ENCODE results near the gene ANTXR1.

ANTXR1 gene

DNA sequence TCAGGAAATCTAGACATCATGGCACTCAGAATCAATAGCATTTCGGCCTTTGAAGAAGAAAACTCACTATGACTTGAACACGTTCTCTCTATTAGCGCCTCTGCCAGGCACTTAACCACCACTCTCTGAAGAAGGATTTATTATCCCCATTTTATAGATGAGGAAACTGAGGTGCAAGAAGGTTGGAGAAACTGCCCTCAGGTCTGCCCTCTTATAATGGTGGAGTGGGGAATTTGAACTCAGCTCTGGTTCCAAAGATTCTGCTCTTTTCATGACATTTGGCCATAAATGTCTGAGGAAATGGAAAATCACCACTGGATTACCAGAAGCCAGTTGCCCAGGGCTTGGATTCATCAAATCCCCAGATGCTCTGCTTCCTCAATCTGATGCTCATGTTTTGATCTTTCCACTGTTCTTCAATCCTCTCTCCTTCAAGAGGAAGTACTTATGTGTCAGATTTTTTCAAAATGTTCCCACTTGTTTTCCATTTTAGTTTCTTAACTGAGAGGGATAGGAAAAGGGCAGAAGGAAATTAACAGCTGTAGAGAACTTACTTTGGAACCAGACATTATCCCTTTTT is 68.1 kb downstream of the ANTXR1 start:
- no peak overlapping the region for H3K9ac ChIP-seq (ENCODE audit: low read length)
- H3K36me3 ChIP-seq (ENCODE audit: control insufficient read depth, low read depth, low read length), result peaks cover 23% of the 10 kb centered on the region
- no peak overlapping the region for H3K4me3 ChIP-seq (ENCODE audit: low read length)
- H3K9me3 ChIP-seq (ENCODE audit: control insufficient read depth, low read depth, low read length), result no peaks in the 10 kb centered on the region
- peaks cover 6% of the 10 kb centered on the region for H3K4me1 ChIP-seq (ENCODE audit: control insufficient read depth, low read depth, low read length)
- no peaks in the 10 kb centered on the region for H3K27me3 ChIP-seq (ENCODE audit: control insufficient read depth, insufficient read depth, low read length)
- no peak overlapping the region for H3K27ac ChIP-seq (ENCODE audit: low read length)

DNA sequence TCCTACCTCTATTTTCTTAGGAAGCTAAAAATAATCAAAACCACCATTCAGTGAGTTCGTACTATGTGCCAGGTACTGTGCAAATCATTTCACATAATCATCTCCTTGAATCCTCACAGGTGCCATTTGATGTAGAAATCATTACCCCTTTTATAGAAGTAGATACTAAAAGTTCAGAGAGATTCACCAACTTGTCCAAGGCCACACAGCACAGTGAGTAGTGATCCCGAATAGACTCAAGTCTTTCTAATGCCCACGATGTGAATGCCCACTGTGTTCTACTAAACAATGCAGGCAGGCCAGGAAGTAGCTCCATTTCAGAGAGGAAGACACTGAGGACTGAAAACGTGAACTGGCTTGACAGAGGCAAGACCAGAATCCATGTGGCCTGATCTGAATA is 68.8 kb downstream of the ANTXR1 start:
- H3K27me3 ChIP-seq (ENCODE audit: control insufficient read depth, insufficient read depth, low read length), result no peaks in the 10 kb centered on the region
- H3K9me3 ChIP-seq (ENCODE audit: control insufficient read depth, low read depth, low read length), result no peaks in the 10 kb centered on the region
- no peak overlapping the region for H3K9ac ChIP-seq (ENCODE audit: low read length)
- H3K27ac ChIP-seq (ENCODE audit: low read length), result no peak overlapping the region
- peaks cover 17% of the 10 kb centered on the region for H3K36me3 ChIP-seq (ENCODE audit: control insufficient read depth, low read depth, low read length)
- peaks cover 6% of the 10 kb centered on the region for H3K4me1 ChIP-seq (ENCODE audit: control insufficient read depth, low read depth, low read length)
- H3K4me3 ChIP-seq (ENCODE audit: low read length), result no peak overlapping the region

DNA sequence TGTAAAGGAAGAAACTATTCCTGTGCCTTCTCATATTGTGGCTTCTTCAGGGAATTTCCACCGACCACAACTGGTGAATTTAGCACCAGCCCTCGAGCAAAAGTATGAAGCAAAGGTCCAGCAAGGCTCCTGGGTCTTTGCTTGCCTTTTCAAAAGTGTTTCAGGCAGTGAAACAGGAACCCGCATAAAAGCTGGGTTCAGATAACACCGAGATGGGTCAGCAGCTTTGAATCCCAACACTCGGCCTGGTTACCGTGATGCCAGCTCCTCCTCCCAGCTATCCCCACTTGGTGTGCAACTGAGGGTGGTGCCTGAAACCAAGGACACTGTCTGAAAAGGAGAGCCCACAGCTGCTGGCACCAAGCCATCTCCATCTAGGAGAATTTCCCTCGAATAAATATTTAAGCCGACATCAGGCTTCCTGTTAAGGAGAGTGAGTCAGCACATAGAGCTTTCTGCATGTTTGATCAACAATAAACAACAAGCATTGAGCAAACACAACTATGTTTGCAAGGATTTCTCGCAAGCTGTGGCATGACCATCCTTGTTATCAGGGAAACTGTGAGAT is 69.5 kb downstream of the ANTXR1 start:
- no peak overlapping the region for H3K27ac ChIP-seq (ENCODE audit: low read length)

DNA sequence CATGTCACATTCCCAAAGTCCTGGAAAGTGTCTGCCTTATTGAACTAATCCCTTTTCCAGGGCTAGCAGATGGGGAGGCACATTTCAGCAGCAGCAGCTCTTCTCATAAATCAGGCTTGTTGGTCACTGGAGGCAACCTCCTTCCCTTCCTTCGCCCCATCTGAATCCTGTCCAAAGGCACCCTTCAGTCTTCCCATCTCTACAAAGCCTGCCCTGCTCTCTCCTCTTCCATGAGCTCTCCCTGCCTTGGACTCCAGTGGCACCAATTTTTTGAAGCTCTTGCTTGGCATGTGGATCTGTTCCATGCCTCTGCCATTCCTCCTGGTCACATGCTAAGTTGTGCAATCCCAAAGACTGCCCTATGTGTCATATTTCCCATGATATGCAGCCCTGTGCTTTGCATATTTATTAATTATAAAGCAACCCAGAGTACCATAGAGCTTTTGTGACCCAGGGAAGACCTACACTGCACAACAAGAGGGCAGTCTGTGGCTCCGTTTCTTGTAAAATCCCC is 70.3 kb downstream of the ANTXR1 start:
- Histone ChIP-seq H3K4me3 (ENCODE audit: low read length) (no peak overlapping the region), H3K4me1 (ENCODE audit: control insufficient read depth, low read depth, low read length) (no peaks in the 10 kb centered on the region), H3K27ac (ENCODE audit: low read length) (no peak overlapping the region), H3K27me3 (ENCODE audit: control insufficient read depth, insufficient read depth, low read length) (no peaks in the 10 kb centered on the region), H3K36me3 (ENCODE audit: control insufficient read depth, low read depth, low read length) (peaks cover 11% of the 10 kb centered on the region), H3K9me3 (ENCODE audit: control insufficient read depth, low read depth, low read length) (no peaks in the 10 kb centered on the region), H3K9ac (ENCODE audit: low read length) (no peak overlapping the region)

More for the DNA sequence above, 69.5 kb downstream of the ANTXR1 start:
- Histone ChIP-seq H3K9me3 (ENCODE audit: control insufficient read depth, low read depth, low read length) (no peaks in the 10 kb centered on the region), H3K4me1 (ENCODE audit: control insufficient read depth, low read depth, low read length) (peaks cover 3% of the 10 kb centered on the region), H3K36me3 (ENCODE audit: control insufficient read depth, low read depth, low read length) (peaks cover 15% of the 10 kb centered on the region), H3K4me3 (ENCODE audit: low read length) (no peak overlapping the region), H3K9ac (ENCODE audit: low read length) (no peak overlapping the region), H3K27me3 (ENCODE audit: control insufficient read depth, insufficient read depth, low read length) (no peaks in the 10 kb centered on the region)

DNA sequence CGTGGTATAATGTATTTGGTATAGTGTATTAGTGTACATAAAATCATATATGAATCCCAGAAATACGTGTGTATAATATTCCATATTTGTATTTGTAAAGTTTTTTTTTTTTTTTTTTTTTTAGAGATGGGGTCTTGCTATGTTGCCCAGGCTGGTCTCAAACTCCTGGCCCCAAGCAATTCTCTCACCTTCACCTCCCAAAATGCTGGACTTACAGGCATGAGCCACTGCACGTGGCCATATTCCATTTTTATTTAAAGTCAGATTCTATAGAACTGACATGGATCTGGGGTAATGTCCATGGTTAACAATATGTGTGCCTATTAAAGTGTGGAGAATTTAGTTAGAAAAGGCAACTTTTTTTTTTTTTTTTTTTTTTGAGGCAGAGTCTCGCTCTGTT is 71.5 kb downstream of the ANTXR1 start:
- Histone ChIP-seq H3K9ac (ENCODE audit: low read length) (no peak overlapping the region), H3K4me3 (ENCODE audit: low read length) (no peak overlapping the region), H3K9me3 (ENCODE audit: control insufficient read depth, low read depth, low read length) (no peaks in the 10 kb centered on the region), H3K27me3 (ENCODE audit: control insufficient read depth, insufficient read depth, low read length) (no peaks in the 10 kb centered on the region), H3K27ac (ENCODE audit: low read length) (no peak overlapping the region), H3K36me3 (ENCODE audit: control insufficient read depth, low read depth, low read length) (peaks cover 8% of the 10 kb centered on the region), H3K4me1 (ENCODE audit: control insufficient read depth, low read depth, low read length) (no peaks in the 10 kb centered on the region)

DNA sequence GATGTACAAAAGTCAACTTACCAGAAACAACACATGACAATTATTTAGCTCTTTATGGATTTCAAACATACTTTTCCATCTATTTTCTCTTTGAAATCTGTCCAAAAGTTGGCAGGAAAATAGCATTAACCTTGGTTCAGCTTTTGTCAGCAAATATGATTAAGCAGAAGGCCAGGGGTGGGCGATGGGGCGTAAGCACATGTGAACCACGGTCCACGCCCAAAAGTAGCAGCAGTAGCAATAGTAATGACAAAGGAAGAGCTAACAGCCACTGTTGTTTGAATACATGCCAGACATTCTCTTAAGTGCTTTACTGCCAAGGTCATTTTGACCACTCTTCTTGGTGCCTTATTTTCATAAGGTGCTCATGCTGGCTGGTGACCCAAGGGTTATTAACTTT is 73.5 kb downstream of the ANTXR1 start:
- no peak overlapping the region for H3K4me3 ChIP-seq (ENCODE audit: low read length)
- H3K4me1 ChIP-seq (ENCODE audit: control insufficient read depth, low read depth, low read length), result no peaks in the 10 kb centered on the region
- H3K9me3 ChIP-seq (ENCODE audit: control insufficient read depth, low read depth, low read length), result no peaks in the 10 kb centered on the region
- peaks cover 14% of the 10 kb centered on the region for H3K36me3 ChIP-seq (ENCODE audit: control insufficient read depth, low read depth, low read length)
- H3K27ac ChIP-seq (ENCODE audit: low read length), result no peak overlapping the region
- no peak overlapping the region for H3K9ac ChIP-seq (ENCODE audit: low read length)
- H3K27me3 ChIP-seq (ENCODE audit: control insufficient read depth, insufficient read depth, low read length), result no peaks in the 10 kb centered on the region

DNA sequence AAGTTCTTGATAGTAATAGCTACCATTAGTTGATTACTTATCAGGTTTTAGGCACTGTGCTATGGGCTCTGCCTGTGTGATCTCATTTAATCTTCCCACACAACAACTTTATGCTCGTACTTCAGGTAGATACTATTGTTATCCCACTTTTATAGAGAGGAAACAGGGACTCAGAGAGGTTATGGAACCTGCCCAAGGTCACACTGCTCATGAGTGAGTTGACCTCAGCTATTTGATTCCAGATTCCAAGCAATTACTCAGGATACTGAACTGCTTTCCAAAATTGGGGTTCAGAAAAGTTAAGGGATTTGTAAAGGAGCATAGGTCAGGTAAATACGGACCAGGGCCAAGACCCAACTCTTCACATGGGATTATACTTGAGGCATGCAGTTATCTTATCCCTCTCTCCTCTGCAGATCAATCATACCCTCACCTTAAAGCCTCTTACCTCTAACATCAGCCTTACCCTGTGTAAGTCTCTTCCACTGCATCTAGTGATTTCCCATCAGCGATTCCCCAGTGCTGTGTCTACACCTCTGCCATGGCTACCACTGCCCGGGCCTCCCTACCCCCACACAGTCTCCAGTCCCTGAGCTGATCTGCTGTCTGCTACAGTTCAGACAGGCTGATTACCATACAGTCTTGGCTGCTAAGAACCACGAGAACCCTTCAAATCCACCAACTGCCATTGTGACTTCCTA is 74.4 kb downstream of the ANTXR1 start:
- H3K4me3 ChIP-seq (ENCODE audit: low read length), result no peak overlapping the region
- no peaks in the 10 kb centered on the region for H3K27me3 ChIP-seq (ENCODE audit: control insufficient read depth, insufficient read depth, low read length)
- no peak overlapping the region for H3K27ac ChIP-seq (ENCODE audit: low read length)
- no peaks in the 10 kb centered on the region for H3K9me3 ChIP-seq (ENCODE audit: control insufficient read depth, low read depth, low read length)
- peaks cover 12% of the 10 kb centered on the region for H3K36me3 ChIP-seq (ENCODE audit: control insufficient read depth, low read depth, low read length)
- no peaks in the 10 kb centered on the region for H3K4me1 ChIP-seq (ENCODE audit: control insufficient read depth, low read depth, low read length)
- H3K9ac ChIP-seq (ENCODE audit: low read length), result no peak overlapping the region

DNA sequence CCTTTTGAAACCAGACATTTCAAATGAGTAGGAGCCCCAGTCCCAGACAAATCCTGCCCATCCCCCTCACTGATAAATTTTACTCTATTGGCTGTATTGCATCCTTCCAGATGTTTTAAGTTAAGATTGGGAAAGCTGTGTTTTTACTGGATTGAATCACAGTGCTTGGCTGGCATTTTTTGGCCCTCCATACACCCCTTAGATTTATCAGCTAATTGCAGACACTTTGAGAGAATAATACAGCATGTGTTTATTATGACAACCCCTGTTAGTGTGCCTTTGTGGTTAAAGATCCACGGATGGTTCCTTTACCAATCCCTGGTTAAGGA is 74.9 kb downstream of the ANTXR1 start:
- Histone ChIP-seq H3K27ac (ENCODE audit: low read length) (no peak overlapping the region), H3K27me3 (ENCODE audit: control insufficient read depth, insufficient read depth, low read length) (no peaks in the 10 kb centered on the region), H3K9ac (ENCODE audit: low read length) (no peak overlapping the region), H3K36me3 (ENCODE audit: control insufficient read depth, low read depth, low read length) (peaks cover 12% of the 10 kb centered on the region), H3K4me3 (ENCODE audit: low read length) (no peak overlapping the region), H3K9me3 (ENCODE audit: control insufficient read depth, low read depth, low read length) (no peaks in the 10 kb centered on the region), H3K4me1 (ENCODE audit: control insufficient read depth, low read depth, low read length) (no peaks in the 10 kb centered on the region)

DNA sequence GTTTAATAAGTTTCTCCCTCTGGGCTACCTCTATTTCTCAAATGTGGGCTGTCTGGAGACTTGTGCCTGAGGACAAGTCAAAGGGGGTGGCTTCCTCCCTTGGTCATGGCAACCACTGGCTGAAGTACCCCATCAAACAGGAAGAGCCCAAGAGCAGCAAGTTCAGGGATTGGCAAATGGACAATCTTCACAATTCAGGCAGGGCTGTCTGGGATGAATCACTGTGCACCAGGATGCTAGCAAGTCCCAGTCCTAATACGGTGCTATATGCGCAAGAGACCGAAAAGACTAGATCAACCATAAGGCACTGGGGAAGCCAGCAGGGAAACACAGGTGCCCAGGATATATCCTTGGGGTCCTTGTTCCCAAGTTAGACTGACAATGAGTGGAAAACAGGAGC is 75.5 kb downstream of the ANTXR1 start:
- H3K4me1 ChIP-seq (ENCODE audit: control insufficient read depth, low read depth, low read length), result no peaks in the 10 kb centered on the region
- no peak overlapping the region for H3K9ac ChIP-seq (ENCODE audit: low read length)
- no peaks in the 10 kb centered on the region for H3K9me3 ChIP-seq (ENCODE audit: control insufficient read depth, low read depth, low read length)
- H3K36me3 ChIP-seq (ENCODE audit: control insufficient read depth, low read depth, low read length), result peaks cover 17% of the 10 kb centered on the region
- H3K27ac ChIP-seq (ENCODE audit: low read length), result no peak overlapping the region
- H3K4me3 ChIP-seq (ENCODE audit: low read length), result no peak overlapping the region
- no peaks in the 10 kb centered on the region for H3K27me3 ChIP-seq (ENCODE audit: control insufficient read depth, insufficient read depth, low read length)

DNA sequence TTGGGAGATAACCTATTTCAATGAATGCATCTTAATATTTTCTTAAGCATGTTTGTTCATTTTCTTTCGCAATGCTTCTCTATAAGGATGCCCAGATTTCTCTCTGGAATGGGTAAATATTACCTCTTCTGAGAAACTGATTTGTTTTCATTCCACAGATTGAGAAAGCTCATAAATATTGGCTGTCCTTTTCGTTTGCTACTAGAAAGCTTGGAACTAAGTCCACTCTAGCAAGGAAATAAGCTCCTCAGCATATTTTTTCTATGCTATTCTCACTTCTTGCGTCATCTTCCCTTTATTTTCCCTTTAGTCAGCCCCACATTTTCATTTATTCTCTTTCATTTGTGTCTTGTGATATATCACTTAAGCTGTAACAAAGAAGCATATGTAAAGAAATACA is 76.3 kb downstream of the ANTXR1 start:
- Histone ChIP-seq H3K9me3 (ENCODE audit: control insufficient read depth, low read depth, low read length) (no peaks in the 10 kb centered on the region), H3K4me3 (ENCODE audit: low read length) (no peak overlapping the region), H3K27ac (ENCODE audit: low read length) (no peak overlapping the region), H3K36me3 (ENCODE audit: control insufficient read depth, low read depth, low read length) (peaks cover 23% of the 10 kb centered on the region), H3K4me1 (ENCODE audit: control insufficient read depth, low read depth, low read length) (no peaks in the 10 kb centered on the region), H3K9ac (ENCODE audit: low read length) (no peak overlapping the region), H3K27me3 (ENCODE audit: control insufficient read depth, insufficient read depth, low read length) (no peaks in the 10 kb centered on the region)

DNA sequence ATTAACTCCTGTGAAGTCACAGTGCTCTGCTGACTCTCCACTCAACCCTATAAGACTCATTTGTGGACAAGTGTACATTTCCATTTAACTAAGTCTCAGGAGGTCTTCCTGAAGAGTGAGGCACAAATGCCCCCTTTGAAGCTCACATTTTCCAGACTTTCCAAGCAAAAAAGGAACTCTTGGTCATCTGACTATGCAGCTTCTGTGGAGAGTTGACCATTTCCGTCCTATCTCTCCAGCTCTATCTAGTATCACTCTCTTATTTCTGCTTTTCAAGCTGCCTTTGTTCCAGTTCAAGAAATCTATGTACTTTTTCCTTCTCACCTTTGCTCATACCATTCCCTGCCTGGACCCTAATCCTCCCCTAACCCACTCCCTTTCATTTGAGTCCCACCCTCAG is 77.0 kb downstream of the ANTXR1 start:
- H3K4me3 ChIP-seq (ENCODE audit: low read length), result no peak overlapping the region
- H3K9me3 ChIP-seq (ENCODE audit: control insufficient read depth, low read depth, low read length), result no peaks in the 10 kb centered on the region
- H3K9ac ChIP-seq (ENCODE audit: low read length), result no peak overlapping the region
- H3K4me1 ChIP-seq (ENCODE audit: control insufficient read depth, low read depth, low read length), result no peaks in the 10 kb centered on the region
- H3K27ac ChIP-seq (ENCODE audit: low read length), result no peak overlapping the region
- peaks cover 23% of the 10 kb centered on the region for H3K36me3 ChIP-seq (ENCODE audit: control insufficient read depth, low read depth, low read length)
- no peaks in the 10 kb centered on the region for H3K27me3 ChIP-seq (ENCODE audit: control insufficient read depth, insufficient read depth, low read length)

DNA sequence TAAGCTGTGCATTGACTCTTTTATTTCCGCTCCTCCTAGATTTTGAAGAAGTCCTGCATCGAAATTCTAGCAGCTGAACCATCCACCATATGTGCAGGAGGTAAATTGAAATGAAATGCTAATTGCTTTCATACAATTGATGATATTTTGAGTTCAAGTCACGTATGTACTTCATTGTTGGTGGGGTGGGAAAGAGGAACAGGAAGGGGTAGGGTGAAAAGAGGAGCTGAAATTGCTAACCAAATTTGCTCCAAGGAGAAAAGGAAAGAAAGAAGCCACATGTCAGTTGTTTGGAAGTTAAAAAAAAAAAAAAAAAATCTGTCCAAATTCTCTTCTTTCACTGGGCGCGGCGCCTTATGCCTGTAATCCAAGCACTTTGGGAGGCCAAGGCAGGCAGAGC is 77.8 kb downstream of the ANTXR1 start:
- no peak overlapping the region for H3K4me3 ChIP-seq (ENCODE audit: low read length)
- peaks cover 23% of the 10 kb centered on the region for H3K36me3 ChIP-seq (ENCODE audit: control insufficient read depth, low read depth, low read length)
- H3K27me3 ChIP-seq (ENCODE audit: control insufficient read depth, insufficient read depth, low read length), result no peaks in the 10 kb centered on the region
- H3K4me1 ChIP-seq (ENCODE audit: control insufficient read depth, low read depth, low read length), result no peaks in the 10 kb centered on the region
- H3K9me3 ChIP-seq (ENCODE audit: control insufficient read depth, low read depth, low read length), result no peaks in the 10 kb centered on the region
- H3K9ac ChIP-seq (ENCODE audit: low read length), result no peak overlapping the region
- H3K27ac ChIP-seq (ENCODE audit: low read length), result no peak overlapping the region
